ENCODE measurements around the gene B3GALT6.

The B3GALT6 gene

GRCh38 chr1:1202831-1203560, 29.0 kb upstream of the B3GALT6 start:
- no peak for DNase-seq

GRCh38 chr1:1203561-1204424, 28.2 kb upstream of the B3GALT6 start:
- no peak for DNase-seq

GRCh38 chr1:1204425-1204920, 27.6 kb upstream of the B3GALT6 start:
- no peak for DNase-seq

GRCh38 chr1:1204998-1205768, 26.9 kb upstream of the B3GALT6 start:
- no peak for DNase-seq

GRCh38 chr1:1205769-1206375, 26.2 kb upstream of the B3GALT6 start:
- DNase-seq: no peak

- DNase-seq: no peak
Measured at GRCh38 chr1:1206376-1206965, 25.6 kb upstream of the B3GALT6 start, which contains the start of gene TNFRSF18. Gene TNFRSF18, minus strand, starts transcription at chr1:1206592. Its CDS starts 21 bp downstream, at chr1:1206571.

- no peak for DNase-seq
Measured at GRCh38 chr1:1206966-1207531, 25.0 kb upstream of the B3GALT6 start.

GRCh38 chr1:1207571-1207892, 24.5 kb upstream of the B3GALT6 start:
- DNase-seq: no peak

- DNase-seq: no peak
Measured at GRCh38 chr1:1208713-1209433, 23.2 kb upstream of the B3GALT6 start.

- DNase-seq: no peak
Measured at GRCh38 chr1:1210726-1211540, 21.1 kb upstream of the B3GALT6 start.

- no peak for DNase-seq
Measured at GRCh38 chr1:1211541-1212441, 20.2 kb upstream of the B3GALT6 start.

- DNase-seq: no peak
Measured at GRCh38 chr1:1212780-1213344, 19.2 kb upstream of the B3GALT6 start.

- no peak for DNase-seq
Measured at GRCh38 chr1:1213345-1214265, 18.4 kb upstream of the B3GALT6 start, which contains the start of gene TNFRSF4. Gene TNFRSF4, minus strand, starts transcription at chr1:1214153. Its CDS starts 26 bp downstream, at chr1:1214127.

- no peak for DNase-seq
Measured at GRCh38 chr1:1215080-1215676, 16.9 kb upstream of the B3GALT6 start.

GRCh38 chr1:1215881-1216605, 16.0 kb upstream of the B3GALT6 start:
- no peak for DNase-seq

Measured in NCI-H1048 (cell line).